SU-DHL-6 (cell line): Measurements from ENCODE around the gene ZHX3.
"Not testable (repeated sequence)": the region's sequence is repeated elsewhere in the genome, so short reads cannot be mapped to it uniquely, and the experiment has no call there.

Experiments
- H2AFZ ChIP-seq: fragments of 200-600 bp; sonication (generic); 2 replicates; pipeline ENCODE4 v1.6.1; 2014; ENCODE audit warnings: low read depth, mild to moderate bottlenecking, moderate library complexity, mixed read lengths, antibody characterized with exemption, low read length; ENCODE audit not compliant: severe bottlenecking
- H3F3A ChIP-seq: fragments of 200-600 bp; shearing (Covaris generic); 2 replicates; pipeline ENCODE4 v1.6.0; 2016; ENCODE audit warnings: antibody characterized with exemption, mild to moderate bottlenecking; ENCODE audit not compliant: insufficient read depth
- H3K27ac ChIP-seq: fragments of 200-600 bp; sonication (generic); 2 replicates; pipeline ENCODE4 v1.5.1; 2016; ENCODE audit warnings: low read depth, mild to moderate bottlenecking, low read length, moderate library complexity, mixed read lengths
- H3K27me3 ChIP-seq: fragments of 200-600 bp; sonication (generic), shearing (Covaris generic); 2 replicates; pipeline ENCODE4 v1.6.0; 2014; ENCODE audit warnings: mild to moderate bottlenecking, low read length
- H3K36me3 ChIP-seq: fragments of 200-600 bp; sonication (generic); 2 replicates; pipeline ENCODE4 v1.6.1; 2014; ENCODE audit warnings: mild to moderate bottlenecking, low read length, mixed read lengths
- H3K4me2 ChIP-seq: fragments of 300-600, 200-600 bp; shearing (Covaris generic), sonication (generic); 2 replicates; pipeline ENCODE4 v1.6.0; 2014; ENCODE audit warnings: low read length, low read depth, mild to moderate bottlenecking; ENCODE audit not compliant: poor library complexity, severe bottlenecking
- H3K4me3 ChIP-seq: fragments of 200-600 bp; sonication (generic); 2 replicates; pipeline ENCODE4 v1.5.1; 2014; ENCODE audit warnings: antibody characterized with exemption, low read length, mild to moderate bottlenecking, mixed read lengths; ENCODE audit not compliant: insufficient read depth, poor library complexity, severe bottlenecking
- H3K79me2 ChIP-seq: fragments of 200-600 bp; sonication (generic); 2 replicates; pipeline ENCODE4 v1.6.1; 2014; ENCODE audit warnings: mild to moderate bottlenecking, low read length, moderate library complexity; ENCODE audit not compliant: insufficient read depth
- H3K9ac ChIP-seq: fragments of 200-600 bp; sonication (generic); 2 replicates; pipeline ENCODE4 v1.7.0; 2014; ENCODE audit warnings: mild to moderate bottlenecking, low read length
- H3K9me2 ChIP-seq: fragments of 200-600 bp; sonication (generic); replicated peaks from 2 replicates; pipeline ENCODE4 v1.6.1; 2014; ENCODE audit warnings: low read length; ENCODE audit not compliant: insufficient read depth
- H3K9me3 ChIP-seq: fragments of 200-600 bp; sonication (generic); 2 replicates; pipeline ENCODE4 v1.6.1; 2014; ENCODE audit warnings: low read length, mixed read lengths; ENCODE audit not compliant: insufficient read depth
- H4K20me1 ChIP-seq: fragments of 200-600 bp; sonication (generic); 2 replicates; pipeline ENCODE4 v1.6.1; 2014; ENCODE audit warnings: low read depth, mild to moderate bottlenecking, antibody characterized with exemption, low read length, moderate library complexity, mixed read lengths
- CTCF ChIP-seq: fragments of 200-600 bp; sonication (generic); IDR thresholded peaks from one replicate; pipeline ENCODE4 v1.5.1; 2017; ENCODE audit warnings: antibody characterized with exemption, mild to moderate bottlenecking, low read length, moderate library complexity; ENCODE audit not compliant: insufficient read depth, poor library complexity, severe bottlenecking
- EZH2phosphoT487 ChIP-seq: fragments of 200-600 bp; sonication (generic), shearing (Covaris generic); conservative IDR thresholded peaks from 2 replicates; pipeline ENCODE4 v1.6.1; 2018; ENCODE audit warnings: mild to moderate bottlenecking, antibody characterized with exemption, low read length, moderate library complexity, mixed read lengths

ZHX3 gene

GRCh38 chr20:41316051-41316450 lies 1.5 kb downstream of the ZHX3 start:
- Histone ChIP-seq H3F3A (peaks cover 11% of the 10 kb centered on the region; the same call in 1 of the 2 replicates), H2AFZ (no peak overlapping the region), H3K27ac (no peak overlapping the region), H3K9ac (peak overlapping the region; percentile 66), H3K27me3 (no peaks in the 10 kb centered on the region), H3K9me2 (no peaks in the 10 kb centered on the region), H3K36me3 (no peaks in the 10 kb centered on the region), H3K4me3 (no peak overlapping the region), H3K79me2 (no peaks in the 10 kb centered on the region), H3K4me2 (peak overlapping the region; percentile 72), H3K9me3 (no peaks in the 10 kb centered on the region), H4K20me1 (no peaks in the 10 kb centered on the region)
- TF ChIP-seq CTCF, result no peak
- TF ChIP-seq EZH2phosphoT487, result no peak

GRCh38 chr20:41314386-41314785 lies 3.1 kb downstream of the ZHX3 start:
- Histone ChIP-seq H3K4me2 (no peak overlapping the region), H3K9ac (no peak overlapping the region), H3K27me3 (no peaks in the 10 kb centered on the region), H4K20me1 (no peaks in the 10 kb centered on the region), H3F3A (peaks cover 11% of the 10 kb centered on the region; the same call in 1 of the 2 replicates), H3K27ac (no peak overlapping the region), H3K36me3 (no peaks in the 10 kb centered on the region), H3K4me3 (no peak overlapping the region), H3K9me2 (no peaks in the 10 kb centered on the region), H2AFZ (no peak overlapping the region), H3K79me2 (no peaks in the 10 kb centered on the region), H3K9me3 (no peaks in the 10 kb centered on the region)
- TF ChIP-seq CTCF, result no peak
- no peak for TF ChIP-seq EZH2phosphoT487

GRCh38 chr20:41312009-41312408 lies 5.5 kb downstream of the ZHX3 start:
- not testable (repeated sequence) for H3K9me2 ChIP-seq, H3K4me3 ChIP-seq, H3K9me3 ChIP-seq, H3K4me2 ChIP-seq, H2AFZ ChIP-seq, H3K27ac ChIP-seq, H3K36me3 ChIP-seq, H3K27me3 ChIP-seq, H4K20me1 ChIP-seq, H3K79me2 ChIP-seq, H3K9ac ChIP-seq
- H3F3A ChIP-seq, result peaks cover 11% of the 10 kb centered on the region; the same call in 1 of the 2 replicates

GRCh38 chr20:41309817-41310216 lies 7.7 kb downstream of the ZHX3 start:
- H3K36me3 ChIP-seq, result no peaks in the 10 kb centered on the region
- H3K79me2 ChIP-seq, result peaks cover 5% of the 10 kb centered on the region; the same call in 1 of the 2 replicates
- H3K4me2 ChIP-seq, result no peak overlapping the region
- H2AFZ ChIP-seq, result no peak overlapping the region
- H3K27ac ChIP-seq, result no peak overlapping the region
- no peaks in the 10 kb centered on the region for H3K9me3 ChIP-seq
- no peaks in the 10 kb centered on the region for H4K20me1 ChIP-seq
- TF ChIP-seq EZH2phosphoT487 (no peak), CTCF (no peak)
- no peak overlapping the region for H3K4me3 ChIP-seq
- no peaks in the 10 kb centered on the region for H3K9me2 ChIP-seq
- no peak overlapping the region for H3K9ac ChIP-seq
- H3K27me3 ChIP-seq, result no peaks in the 10 kb centered on the region
- no peaks in the 10 kb centered on the region for H3F3A ChIP-seq
